NCI-H146 treated with DMSO at 0.1 percent for 48 hours (cell line): ENCODE data around the gene PLA2G7.

Experiments used
- DNase-seq: peaks from one replicate; lab custom pipeline; 2025; ENCODE audit not compliant: unreplicated experiment; lab: John Stamatoyannopoulos, UW

Gene PLA2G7

DNA sequence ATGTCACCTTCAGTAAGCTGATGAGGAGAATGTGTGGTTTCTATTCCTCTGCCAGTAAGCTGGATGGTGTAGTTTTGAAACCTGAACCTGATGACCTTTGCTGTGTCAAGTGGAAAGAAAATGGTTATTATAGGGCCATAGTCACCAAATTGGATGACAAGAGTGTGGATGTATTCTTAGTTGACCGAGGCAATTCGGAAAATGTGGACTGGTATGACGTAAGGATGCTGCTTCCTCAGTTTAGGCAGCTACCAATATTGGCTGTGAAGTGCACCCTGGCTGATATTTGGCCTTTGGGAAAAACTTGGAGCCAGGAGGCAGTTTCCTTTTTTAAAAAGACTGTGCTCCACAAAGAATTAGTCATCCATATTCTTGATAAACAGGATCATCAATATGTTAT, 45.5 kb downstream of the PLA2G7 start:
- no peak for DNase-seq

DNA sequence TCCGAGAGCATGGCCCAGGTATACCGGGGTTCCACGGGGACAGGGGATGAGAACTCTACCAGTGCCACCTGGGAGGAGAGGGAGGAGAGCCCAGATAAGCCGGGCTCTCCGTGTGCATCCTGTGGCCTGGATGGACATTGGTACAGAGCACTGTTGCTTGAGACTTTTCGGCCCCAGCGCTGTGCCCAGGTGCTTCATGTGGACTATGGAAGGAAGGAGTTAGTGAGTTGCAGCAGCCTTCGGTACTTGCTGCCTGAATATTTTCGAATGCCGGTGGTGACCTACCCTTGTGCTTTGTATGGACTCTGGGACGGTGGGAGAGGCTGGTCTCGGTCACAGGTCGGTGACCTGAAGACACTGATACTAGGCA, 46.2 kb downstream of the PLA2G7 start:
- no peak for DNase-seq

DNA sequence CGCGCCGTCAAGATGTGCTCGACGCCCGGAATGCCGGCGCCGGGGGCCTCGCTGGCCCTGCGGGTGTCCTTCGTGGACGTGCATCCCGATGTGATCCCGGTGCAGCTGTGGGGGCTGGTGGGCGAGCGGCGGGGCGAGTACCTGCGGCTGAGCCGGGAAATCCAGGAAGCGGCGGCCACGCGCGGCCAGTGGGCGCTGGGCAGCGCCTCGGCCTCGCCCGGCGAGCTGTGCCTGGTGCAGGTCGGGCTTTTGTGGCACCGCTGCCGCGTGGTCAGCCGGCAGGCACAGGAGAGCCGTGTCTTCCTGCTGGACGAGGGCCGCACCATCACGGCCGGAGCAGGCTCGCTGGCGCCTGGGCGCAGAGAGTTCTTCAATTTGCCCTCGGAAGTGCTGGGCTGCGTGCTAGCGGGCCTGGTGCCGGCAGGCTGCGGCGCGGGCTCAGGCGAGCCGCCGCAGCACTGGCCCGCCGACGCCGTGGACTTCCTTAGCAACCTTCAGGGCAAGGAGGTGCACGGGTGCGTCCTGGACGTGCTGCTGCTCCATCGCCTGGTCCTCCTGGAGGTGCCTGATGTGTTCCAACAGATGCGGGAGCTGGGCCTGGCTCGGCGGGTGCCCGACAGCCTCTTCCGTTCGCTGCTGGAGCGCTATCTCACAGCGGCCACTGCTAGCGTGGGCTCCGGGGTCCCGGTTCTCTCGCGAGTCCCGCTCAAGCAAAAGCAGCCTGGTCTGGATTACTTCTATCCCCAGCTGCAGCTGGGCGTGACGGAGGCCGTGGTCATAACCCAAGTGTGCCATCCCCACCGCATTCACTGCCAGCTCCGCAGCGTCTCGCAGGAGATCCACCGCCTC, 46.8 kb downstream of the PLA2G7 start:
- DNase-seq: no peak

DNA sequence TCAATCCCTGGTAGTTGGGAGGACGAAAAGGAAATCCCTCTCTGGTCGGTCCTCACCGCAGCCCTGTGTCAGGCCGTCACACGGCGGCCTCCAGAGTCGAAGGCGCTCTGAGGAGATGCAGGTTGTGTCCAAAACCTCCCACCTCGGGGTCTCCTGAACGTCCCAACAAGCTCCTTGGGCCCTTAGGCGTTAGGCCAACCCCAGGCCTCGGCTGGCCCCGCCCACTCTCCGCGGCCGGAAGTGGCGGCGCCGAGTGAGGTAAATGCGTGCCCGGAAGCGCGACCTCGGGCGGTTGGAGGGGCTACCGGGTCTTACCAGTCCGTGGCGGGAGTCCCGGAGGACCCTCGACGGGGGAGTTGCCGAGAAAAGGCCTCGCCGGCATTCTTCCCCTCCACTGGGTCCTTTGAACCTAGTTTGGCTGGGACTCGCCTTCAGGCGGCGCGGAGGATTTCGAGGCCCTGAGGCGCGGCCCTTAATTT, 47.5 kb downstream of the PLA2G7 start, which contains the start of gene TDRD6:
Gene TDRD6, plus strand, starts transcription at position 267 of the 479 bp plus-strand sequence. CDS start 244 bp downstream, outside the sequence.
- DNase-seq: no peak

DNA sequence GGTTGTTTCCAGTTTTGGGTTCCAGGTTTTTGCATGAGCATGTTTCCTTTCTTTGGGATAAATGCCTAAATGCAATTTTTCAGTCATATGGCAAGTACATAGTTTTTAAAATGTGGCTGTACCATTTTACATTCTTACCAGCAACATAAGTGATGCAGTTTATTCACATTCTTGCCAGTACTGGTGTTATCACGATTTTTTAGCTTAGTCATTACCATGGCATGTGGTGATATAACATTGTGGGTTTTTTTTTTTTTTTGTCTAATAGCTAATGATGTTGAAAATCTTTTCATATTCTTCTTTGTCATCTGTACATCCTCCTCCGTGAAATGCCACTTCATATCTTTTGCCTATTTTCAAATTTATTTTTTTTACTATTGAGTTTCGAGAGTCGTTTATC, 50.4 kb downstream of the PLA2G7 start:
- no peak for DNase-seq

DNA sequence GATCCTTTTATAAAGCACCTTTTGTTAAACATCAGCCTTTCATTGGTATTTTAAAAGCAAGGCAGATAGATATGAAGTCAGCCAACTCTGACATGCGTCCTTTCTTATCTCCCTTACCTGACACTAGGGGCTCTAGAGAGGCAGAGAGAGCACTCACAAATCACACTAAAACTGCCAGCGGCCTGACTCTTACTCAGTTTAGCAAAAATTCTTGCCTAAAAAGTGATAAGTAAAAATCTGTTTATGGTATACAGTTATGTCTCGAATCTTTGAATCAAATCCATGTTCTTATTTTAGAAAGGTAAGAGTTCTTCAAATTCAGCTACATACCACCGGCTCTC, 57.9 kb downstream of the PLA2G7 start:
- DNase-seq: no peak

DNA sequence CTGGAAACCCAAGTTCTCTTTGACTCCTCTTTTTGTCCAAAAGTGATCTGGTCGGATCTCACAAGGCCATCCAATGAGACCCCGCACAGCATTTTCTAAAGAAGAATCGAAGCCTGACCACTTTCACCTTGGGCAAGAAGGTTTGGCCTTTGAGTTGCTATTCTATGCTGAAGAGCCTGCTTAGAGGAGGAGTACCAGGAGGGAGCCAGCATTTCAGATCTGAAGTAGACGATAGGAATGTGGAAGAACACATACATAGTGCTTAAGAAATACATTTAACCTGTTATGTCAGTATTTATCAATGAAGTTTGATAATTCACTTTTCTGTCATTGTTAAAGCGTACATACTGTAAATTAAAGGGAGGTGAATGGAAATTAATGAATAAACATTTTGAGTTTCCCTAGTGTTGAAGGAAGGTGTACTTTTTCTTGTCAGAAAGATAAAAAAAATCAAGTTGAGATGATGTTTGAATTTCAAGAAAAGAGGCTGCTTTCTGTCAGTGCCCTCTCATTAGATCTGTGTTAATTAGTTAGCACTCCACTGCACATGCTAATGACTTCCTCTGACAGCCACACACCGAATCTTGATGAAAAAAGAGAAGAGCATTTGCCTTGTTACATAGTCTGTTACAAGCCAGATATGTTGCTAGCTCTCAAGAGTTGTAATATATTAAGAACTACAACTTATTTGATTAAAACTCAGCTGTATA, 58.4 kb downstream of the PLA2G7 start:
- DNase-seq: no peak

DNA sequence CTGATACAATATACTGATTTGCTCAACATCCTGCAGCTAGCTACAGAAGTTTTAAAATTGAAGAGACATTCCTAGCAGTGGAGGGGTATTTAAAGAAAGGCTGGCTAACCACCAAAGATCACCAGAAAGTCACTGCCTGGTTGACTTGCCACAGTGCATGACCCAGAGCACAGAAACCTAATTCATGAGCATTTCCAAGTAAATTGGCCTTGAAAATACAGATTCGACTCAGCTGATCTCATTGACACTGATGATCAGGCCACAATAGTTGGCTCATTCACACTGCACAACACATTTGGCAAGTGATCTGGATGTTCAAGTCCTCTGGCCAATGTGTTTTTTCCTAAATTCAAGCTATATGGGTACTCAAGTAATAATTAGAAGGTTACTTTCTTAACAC, 60.8 kb downstream of the PLA2G7 start:
- no peak for DNase-seq

DNA sequence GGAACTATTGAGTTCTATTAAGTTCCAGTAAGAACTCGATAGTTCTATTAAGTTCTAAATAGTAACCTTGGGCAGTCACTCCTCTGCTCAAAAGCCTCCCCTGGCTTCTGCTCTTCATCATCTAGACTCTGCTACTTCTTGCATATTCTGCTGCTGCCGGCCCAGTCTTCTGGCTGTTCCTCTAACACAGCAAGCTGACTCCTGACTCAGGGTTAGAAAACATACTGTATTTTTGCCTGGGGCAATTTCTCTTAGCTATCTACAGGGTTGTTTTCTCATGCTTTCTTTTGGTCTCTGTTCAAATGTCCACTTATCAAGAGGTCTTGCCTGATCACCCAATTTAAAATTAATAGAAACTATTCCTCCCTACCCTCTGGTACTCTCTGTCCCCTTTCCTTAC, 67.8 kb downstream of the PLA2G7 start:
- no peak for DNase-seq

DNA sequence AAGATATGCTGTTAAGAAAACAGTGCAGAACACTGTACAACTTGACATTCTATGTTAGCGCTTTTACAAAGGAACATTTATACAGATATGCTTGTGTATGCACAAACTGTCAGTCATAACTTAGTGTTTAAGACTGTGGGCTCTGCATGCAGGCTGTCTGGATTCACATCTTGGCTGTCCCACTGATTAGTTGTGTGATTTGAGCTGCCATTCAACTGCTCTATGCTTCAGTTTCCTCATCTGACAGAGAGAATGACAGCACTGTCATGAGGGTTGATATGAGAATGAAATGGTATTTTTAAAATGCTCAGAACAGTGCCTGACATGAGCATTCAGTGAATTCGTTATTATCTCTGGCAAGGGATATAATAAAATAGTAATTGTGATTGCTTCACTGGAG, 73.7 kb downstream of the PLA2G7 start:
- DNase-seq: no peak

DNA sequence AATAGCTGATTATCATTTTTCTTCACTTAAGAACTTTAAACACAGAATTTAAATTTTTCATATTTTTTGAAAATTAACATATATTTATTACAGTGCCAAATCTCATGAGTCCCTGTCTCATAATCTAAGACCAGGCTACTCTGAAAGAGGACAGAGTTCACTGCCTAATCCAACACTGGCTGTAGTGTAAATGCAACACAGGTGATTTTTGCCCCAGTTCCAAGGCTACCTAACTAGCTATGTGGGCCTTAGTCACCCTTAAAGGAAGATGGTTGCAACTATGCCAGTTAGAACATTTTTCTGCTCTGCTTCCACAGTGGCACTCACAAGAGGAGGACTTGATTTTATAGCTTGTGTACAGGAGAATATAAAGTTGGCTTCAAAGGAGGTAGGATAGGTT, 77.5 kb downstream of the PLA2G7 start:
- no peak for DNase-seq

DNA sequence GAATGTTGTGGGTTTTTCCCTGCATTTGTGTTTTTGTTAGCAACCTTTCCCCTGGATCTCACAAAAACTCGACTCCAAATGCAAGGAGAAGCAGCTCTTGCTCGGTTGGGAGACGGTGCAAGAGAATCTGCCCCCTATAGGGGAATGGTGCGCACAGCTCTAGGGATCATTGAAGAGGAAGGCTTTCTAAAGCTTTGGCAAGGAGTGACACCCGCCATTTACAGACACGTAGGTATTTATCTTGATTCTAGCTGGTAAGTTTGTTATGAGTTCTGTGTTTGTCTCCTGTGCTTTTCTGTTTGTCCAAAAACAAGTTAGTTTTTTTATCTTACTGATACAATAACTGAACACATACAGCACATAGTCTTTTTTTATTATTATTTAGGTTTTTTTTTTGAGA, 79.4 kb downstream of the PLA2G7 start:
- no peak for DNase-seq
